Parathyroid adenoma (tissue), 2 donors: ENCODE results near the gene NR1I3.

ENCODE experiments used
- H2AFZ ChIP-seq: fragments of 300-600 bp; sonication (generic); one replicate; pipeline ENCODE4 v1.7.0; 2017; ENCODE audit warnings: antibody characterized with exemption, mild to moderate bottlenecking
- H3K27ac ChIP-seq: fragments of 300-600 bp; sonication (generic); one replicate; pipeline ENCODE4 v1.7.0; 2017
- H3K27me3 ChIP-seq: fragments of 300-600 bp; sonication (generic); one replicate; pipeline ENCODE4 v1.7.0; 2017; ENCODE audit warnings: low read length; ENCODE audit not compliant: control insufficient read depth, insufficient read depth
- H3K36me3 ChIP-seq: fragments of 300-600 bp; sonication (generic); one replicate; pipeline ENCODE4 v1.7.0; 2017; ENCODE audit warnings: low read length; ENCODE audit not compliant: control insufficient read depth, insufficient read depth
- H3K4me1 ChIP-seq: fragments of 300-600 bp; sonication (generic); one replicate; pipeline ENCODE4 v1.7.0; 2017; ENCODE audit warnings: control low read depth
- H3K4me2 ChIP-seq: fragments of 300-600 bp; sonication (generic); one replicate; pipeline ENCODE4 v1.7.0; 2017; ENCODE audit warnings: low read length
- H3K4me3 ChIP-seq: fragments of 300-600 bp; sonication (generic); one replicate; pipeline ENCODE4 v1.7.0; 2017; ENCODE audit warnings: low read depth, low read length
- H3K79me2 ChIP-seq: fragments of 300-600 bp; sonication (generic); one replicate; pipeline ENCODE4 v1.7.0; 2017; ENCODE audit warnings: control low read depth
- H3K9ac ChIP-seq: fragments of 300-600 bp; sonication (generic); one replicate; pipeline ENCODE4 v1.7.0; 2017; ENCODE audit warnings: mild to moderate bottlenecking
- H3K9me3 ChIP-seq: fragments of 300-600 bp; sonication (generic); one replicate; pipeline ENCODE4 v1.7.0; 2017; ENCODE audit warnings: low read length; ENCODE audit not compliant: control insufficient read depth
- CTCF ChIP-seq: fragments of 300-600 bp; sonication (generic); IDR thresholded peaks from one replicate; pipeline ENCODE4 v1.7.0; 2017; ENCODE audit warnings: antibody characterized with exemption, mild to moderate bottlenecking
- donor health status: primary hyperparathyroidism.

NR1I3 gene

GRCh38 chr1:161209790-161210409 lies 28.1 kb downstream of the NR1I3 start:
- no peaks in the 10 kb centered on the region for H3K79me2 ChIP-seq
- H3K9me3 ChIP-seq: no peaks in the 10 kb centered on the region
- H2AFZ ChIP-seq: no peak overlapping the region
- no peak overlapping the region for H3K27ac ChIP-seq
- H3K4me2 ChIP-seq: peak overlapping the region; percentile 15
- no peak overlapping the region for H3K9ac ChIP-seq
- peak; percentile 76 for TF ChIP-seq CTCF
- H3K27me3 ChIP-seq: no peaks in the 10 kb centered on the region
- H3K36me3 ChIP-seq: no peaks in the 10 kb centered on the region
- H3K4me3 ChIP-seq: peak overlapping the region; percentile 15
- no peaks in the 10 kb centered on the region for H3K4me1 ChIP-seq

- Histone ChIP-seq H3K27me3 (no peaks in the 10 kb centered on the region), H3K4me1 (peaks cover 2% of the 10 kb centered on the region), H3K27ac (peak overlapping the region; percentile 85), H3K4me2 (no peak overlapping the region), H3K79me2 (peaks cover 11% of the 10 kb centered on the region), H3K9me3 (no peaks in the 10 kb centered on the region), H3K9ac (no peak overlapping the region), H2AFZ (no peak overlapping the region), H3K4me3 (no peak overlapping the region), H3K36me3 (no peaks in the 10 kb centered on the region)
- no peak for TF ChIP-seq CTCF
Measured at GRCh38 chr1:161207173-161207572, 30.8 kb downstream of the NR1I3 start.

DNA sequence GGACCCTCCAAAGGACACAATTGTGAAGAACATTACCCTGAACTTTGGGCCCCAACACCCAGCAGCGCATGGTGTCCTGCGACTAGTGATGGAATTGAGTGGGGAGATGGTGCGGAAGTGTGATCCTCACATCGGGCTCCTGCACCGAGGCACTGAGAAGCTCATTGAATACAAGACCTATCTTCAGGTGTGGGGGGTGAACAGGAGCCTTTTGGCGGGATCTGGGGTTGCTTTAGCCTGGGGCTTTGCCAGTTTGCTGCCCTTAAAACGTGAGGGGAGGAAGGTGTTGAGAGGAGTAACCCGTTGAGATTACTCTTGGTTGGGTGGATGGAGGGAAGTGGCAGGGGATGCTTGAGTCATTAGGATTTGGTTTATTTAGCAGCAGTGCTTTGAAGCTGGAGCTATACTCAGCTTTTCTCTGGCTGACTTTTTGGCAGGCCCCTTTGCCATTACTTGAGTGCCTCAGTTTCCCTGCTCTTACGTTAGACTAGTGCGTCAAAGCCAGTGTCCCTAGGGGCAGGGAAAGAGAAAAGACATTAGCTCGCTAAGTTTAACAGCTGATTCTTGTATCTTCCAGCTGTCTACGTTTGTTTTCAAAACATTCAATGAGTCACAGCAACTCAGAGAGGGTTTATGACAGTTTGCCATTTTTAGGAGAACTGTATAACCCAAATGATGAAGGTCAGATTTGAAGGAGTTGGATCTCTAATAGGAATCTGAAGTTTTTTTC lies 31.4 kb downstream of the NR1I3 start:
- no peak overlapping the region for H2AFZ ChIP-seq
- H3K27me3 ChIP-seq: no peaks in the 10 kb centered on the region
- H3K27ac ChIP-seq: peak overlapping the region; percentile 85
- TF ChIP-seq CTCF: no peak
- no peak overlapping the region for H3K9ac ChIP-seq
- peaks cover 11% of the 10 kb centered on the region for H3K79me2 ChIP-seq
- peaks cover 4% of the 10 kb centered on the region for H3K4me1 ChIP-seq
- H3K4me3 ChIP-seq: no peak overlapping the region
- H3K9me3 ChIP-seq: no peaks in the 10 kb centered on the region
- no peaks in the 10 kb centered on the region for H3K36me3 ChIP-seq
- H3K4me2 ChIP-seq: no peak overlapping the region

DNA sequence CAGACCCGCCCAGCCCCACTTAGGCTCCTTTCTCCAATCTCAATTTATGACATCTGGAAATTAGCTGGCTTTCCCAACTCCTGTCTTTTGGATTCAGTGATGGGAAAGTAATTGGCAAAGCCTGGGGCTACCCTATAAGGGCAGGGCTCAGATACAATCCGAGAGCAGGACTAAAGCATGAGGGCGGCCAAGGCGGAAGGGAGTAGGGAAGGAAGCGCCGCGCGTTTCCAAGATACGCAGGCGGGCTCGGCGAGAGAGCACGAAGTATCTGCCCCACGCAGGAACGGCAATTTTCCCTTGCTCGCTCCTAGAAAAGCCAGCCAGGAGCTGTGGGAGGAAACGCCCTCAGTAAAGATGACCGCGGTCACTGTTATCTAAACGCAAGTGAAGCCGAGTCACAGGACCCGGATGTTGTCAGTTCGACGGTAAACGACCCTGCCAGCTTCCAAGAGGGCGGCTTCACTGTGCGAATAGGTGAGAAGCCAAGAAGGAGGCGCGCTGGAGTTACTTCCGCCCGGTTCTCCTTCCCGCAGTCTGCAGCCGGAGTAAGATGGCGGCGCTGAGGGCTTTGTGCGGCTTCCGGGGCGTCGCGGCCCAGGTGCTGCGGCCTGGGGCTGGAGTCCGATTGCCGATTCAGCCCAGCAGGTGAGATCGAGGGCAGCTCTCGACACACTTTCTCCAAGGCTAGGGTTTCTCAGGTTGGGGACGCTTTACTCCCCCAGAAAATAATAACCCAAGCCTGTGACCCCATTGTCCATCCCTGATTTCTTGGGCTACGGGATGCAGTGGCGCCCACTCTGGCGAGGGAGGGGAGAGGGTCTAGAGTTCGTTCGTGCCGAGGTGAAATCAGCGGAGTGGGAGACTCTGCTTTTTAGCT lies 35.9 kb downstream of the NR1I3 start, which contains the start of gene NDUFS2:
Gene NDUFS2, plus strand, starts transcription at position 532 of the 877 bp plus-strand sequence. Its CDS starts 19 bp downstream, at position 551.
- Histone ChIP-seq H3K79me2 (peaks cover 11% of the 10 kb centered on the region), H3K9ac (peak within 1 kb of the TSS; percentile 72), H3K27me3 (no peaks in the 10 kb centered on the region), H3K4me2 (peak within 1 kb of the TSS; percentile 90), H3K27ac (peak within 1 kb of the TSS; percentile 98), H3K4me1 (peaks cover 4% of the 10 kb centered on the region), H3K9me3 (no peaks in the 10 kb centered on the region), H2AFZ (peak within 1 kb of the TSS; percentile 97), H3K4me3 (peak within 1 kb of the TSS; percentile 99), H3K36me3 (no peaks in the 10 kb centered on the region)
- TF ChIP-seq CTCF: no peak
